Stimulated activated naive CD4-positive, alpha-beta T cell treated with Interleukin-2 at 50 U/mL for 16 hours (primary cell): ENCODE results near the gene AMOTL1.
"Not testable (repeated sequence)": the region's sequence is repeated elsewhere in the genome, so short reads cannot be mapped to it uniquely, and the experiment has no call there.

Experiments
- DNase-seq: peaks from one replicate; lab custom pipeline; 2025; lab: John Stamatoyannopoulos, UW

The AMOTL1 gene

DNA sequence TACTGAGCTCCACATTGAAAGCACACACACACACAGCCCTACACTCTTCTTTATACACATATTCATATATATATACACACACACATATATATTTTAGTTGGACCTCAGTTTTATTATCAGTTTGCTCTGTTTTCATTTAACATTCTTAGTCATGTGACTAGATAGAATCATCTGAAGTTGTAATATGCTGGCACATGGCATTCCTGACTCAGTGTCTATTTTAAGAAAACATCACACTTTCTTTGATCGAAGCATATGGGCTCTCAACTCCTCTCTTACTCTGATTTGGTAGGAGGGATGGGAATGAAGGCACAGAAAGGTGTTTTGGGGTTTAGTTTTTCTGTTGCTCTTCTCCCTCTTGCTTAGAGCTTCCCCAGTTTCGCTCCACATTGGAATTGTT is 24.8 kb downstream of the AMOTL1 start:
- no peak for DNase-seq

- DNase-seq = no peak
These were observed 25.7 kb downstream of the AMOTL1 start for GRCh38 chr11:94793822-94794221.

- DNase-seq = no peak
These were observed 26.4 kb downstream of the AMOTL1 start for GRCh38 chr11:94794287-94795168.

- no peak for DNase-seq
These were observed 27.5 kb downstream of the AMOTL1 start for GRCh38 chr11:94795476-94796189.

GRCh38 chr11:94796190-94796580 is 28.0 kb downstream of the AMOTL1 start:
- no peak for DNase-seq

DNA sequence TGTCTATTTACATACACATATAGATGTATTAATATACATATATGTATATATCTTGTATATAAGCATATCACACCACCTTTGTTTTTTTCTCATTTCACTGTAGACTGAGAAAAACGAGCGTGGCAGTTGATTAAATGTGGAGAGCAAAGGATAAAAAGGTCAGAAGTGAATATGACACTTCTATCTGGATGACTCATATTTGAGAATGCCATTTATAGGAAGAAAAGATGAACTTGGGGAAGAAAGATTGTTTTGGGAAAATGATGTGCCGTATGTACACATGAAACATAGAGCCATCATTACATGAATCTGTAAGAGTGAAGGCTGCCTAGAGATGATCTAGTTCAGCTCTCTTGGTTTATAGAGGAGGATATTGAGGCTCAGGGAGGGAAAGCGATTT is 28.7 kb downstream of the AMOTL1 start:
- no peak for DNase-seq

GRCh38 chr11:94799726-94800125 is 31.6 kb downstream of the AMOTL1 start:
- DNase-seq = no peak

- DNase-seq = no peak
These were observed 32.3 kb downstream of the AMOTL1 start for GRCh38 chr11:94800414-94800813.

DNA sequence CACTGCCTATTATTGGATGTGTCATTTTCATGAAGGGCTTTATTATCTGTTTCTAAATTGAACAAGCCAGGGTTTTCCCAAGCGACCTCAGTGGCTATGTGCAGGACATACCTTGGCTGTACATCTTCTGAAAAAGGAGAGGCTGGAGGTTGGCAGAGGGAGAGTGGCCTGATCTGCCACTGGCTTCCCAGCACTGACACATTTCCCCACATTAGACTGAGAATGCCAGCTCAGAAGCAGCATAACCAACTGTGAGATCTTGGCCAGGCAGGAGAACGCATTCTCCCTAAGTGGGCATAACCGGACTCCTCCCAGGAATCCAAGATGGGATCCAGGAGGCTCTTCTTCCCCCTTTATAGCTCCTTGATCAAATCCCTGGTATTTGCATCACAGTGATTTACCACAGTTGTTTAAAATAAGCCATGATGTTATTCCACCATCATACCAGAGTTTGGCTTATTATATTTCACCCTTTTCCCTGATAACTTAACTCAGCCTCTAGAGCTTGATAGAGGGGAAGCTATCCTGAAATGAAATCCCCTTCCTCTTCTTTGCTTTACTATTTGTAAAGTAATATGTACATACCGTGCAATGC is 33.8 kb downstream of the AMOTL1 start:
- DNase-seq = no peak

- no peak for DNase-seq
These were observed 34.3 kb downstream of the AMOTL1 start for GRCh38 chr11:94802501-94802900.

DNA sequence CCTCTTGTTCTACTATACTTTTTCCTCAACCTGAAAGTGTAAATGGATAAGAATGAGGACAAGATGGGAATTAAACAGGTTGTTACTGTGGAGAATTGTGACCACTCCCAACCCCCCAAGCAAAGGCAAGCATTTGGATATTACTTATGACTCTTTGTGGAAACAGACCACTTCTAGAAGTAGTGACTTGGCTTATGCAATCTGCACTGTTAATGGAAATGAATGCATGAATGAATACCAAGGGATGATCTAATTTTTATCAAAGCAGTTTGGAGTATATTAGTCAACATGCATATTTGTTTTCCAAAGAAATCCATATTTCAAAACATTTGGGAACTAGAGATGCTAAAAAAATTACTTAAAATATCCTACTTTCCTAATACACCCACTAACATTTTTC is 35.3 kb downstream of the AMOTL1 start:
- no peak for DNase-seq

DNA sequence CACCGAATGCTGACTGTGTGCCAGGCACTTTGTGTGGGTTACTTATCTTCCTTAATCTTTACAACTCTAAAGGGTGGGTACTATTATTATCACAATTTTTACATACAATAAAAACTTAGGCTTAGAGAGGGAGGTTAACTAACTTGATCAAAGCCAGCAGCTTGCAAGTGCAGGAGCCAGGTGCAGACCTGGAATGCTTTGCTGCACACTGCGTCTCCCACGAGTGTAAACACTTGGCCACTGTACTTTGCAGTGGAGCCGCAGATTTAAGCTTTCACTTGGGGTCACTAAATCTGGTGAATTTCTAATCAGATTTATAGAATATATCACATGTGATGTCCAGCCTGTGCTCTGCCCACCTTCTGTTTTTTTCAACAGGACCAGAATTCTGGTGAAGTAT is 36.7 kb downstream of the AMOTL1 start:
- DNase-seq = no peak

DNA sequence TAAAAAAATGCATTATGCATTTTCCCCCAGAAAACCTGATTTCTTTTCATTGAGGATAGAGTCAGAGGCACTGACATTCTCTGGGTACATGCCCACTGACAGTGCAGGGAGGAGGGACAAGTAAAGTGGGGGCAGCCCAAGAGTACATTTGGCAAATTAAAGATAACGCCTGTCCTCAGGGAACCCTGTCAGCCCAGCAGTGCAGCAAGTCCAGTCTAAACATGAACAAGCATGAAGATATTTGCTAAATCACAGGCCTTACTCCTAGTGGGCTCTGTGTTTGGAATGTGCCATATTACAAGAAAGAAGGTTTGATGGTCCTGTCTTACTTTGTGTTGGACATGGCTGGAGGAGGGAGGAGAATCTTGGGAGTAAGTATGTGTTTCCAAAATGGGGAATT is 37.9 kb downstream of the AMOTL1 start:
- DNase-seq = no peak

GRCh38 chr11:94806419-94806818 is 38.3 kb downstream of the AMOTL1 start:
- DNase-seq = no peak

GRCh38 chr11:94809251-94809650 is 41.1 kb downstream of the AMOTL1 start:
- no peak for DNase-seq

DNA sequence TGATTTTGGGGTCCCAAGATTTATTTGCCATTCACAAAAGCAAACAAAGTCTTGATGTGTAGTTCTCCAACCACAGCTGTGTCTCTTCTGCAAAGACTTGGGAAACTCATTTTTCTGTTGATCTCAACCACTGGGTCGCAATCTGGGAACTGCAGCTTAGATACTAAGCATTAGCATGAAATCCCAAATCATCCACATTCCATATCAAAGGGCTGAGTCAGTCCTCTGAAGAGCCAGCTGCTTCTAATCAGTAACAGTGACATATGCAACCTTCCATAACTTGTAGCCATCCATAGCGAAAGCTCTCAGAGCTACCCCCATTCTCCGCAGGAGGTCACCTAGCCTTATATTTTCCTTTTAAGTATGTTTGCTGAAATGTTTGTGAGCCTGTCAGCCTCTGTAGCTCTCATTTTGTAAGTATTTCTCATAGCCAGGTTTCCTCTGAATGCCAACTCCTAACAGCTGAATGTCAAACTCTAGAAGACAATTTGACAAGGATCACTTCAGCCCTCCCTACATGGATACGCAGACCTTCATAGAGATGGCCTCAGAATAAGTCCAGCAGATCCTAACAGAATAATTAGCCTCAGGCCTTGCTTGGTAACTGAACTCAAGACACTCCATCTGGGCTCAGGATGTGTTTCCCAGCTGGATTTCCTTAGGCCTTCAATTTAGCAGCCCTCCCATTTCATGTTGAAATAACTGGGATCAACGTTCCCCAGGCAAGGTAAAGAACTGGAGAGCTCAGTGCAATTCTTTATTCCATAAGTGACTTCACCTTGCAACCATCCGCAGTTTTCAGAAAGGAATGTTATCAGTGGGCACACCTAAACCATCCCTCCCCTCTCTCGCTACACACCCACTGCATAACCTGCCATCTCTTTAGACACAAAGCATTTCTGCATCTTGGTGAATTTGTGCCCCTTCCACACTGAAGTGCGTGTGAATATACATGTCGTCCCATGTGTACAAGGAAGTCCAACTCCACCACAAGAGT is 44.9 kb downstream of the AMOTL1 start:
- DNase-seq = not testable (repeated sequence)

DNA sequence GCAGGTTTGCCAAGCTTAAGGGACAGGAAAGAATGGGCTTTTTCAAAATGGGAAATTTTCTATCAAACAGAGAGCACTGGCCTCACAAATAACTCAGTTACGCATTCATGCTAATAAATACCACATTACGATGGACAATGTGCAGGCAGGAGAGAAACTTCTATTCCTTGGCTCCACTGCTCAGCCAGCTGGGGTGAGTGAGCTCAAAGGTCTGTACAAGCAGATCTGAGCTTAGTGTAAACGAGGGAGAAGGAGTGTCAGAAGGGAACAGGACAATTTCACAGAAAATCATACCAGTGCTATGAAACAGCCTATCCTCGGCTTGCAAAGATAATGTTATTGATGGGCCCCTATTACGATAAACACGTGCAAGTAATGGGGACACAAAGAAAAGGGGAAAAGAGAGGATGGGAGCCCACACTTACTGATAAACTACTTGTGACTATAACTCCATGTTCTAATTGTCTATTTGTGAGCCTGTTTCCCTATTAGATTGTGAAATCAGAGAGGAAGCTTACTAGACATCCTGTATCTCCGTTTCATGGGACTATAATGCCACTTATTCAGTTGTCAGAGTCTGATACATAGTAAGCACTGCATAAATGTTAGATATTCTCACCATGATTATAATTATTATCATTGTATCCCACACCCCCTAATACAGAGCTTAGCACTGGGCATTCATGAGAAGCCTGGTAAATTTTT is 46.3 kb downstream of the AMOTL1 start:
- no peak for DNase-seq

- DNase-seq = no peak
These were observed 47.7 kb downstream of the AMOTL1 start for GRCh38 chr11:94815705-94816344.

DNA sequence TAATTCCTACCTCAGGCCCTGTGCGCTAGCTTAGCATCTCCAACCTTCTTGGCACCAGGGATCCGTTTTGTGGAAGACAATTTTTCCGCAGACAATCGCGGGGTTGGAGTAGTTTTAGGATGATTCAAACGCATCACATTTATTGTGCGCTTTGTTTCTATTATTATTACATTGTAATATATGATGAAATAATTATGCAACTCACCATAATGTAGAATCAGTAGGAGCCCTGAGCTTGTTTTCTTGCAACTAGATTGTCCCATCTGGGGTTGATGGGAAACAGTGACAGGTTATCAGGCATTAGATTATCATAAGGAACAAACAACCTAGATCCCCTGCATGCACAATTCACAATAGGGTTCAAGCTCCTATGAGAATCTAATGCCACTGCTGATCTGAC is 52.3 kb downstream of the AMOTL1 start:
- no peak for DNase-seq

DNA sequence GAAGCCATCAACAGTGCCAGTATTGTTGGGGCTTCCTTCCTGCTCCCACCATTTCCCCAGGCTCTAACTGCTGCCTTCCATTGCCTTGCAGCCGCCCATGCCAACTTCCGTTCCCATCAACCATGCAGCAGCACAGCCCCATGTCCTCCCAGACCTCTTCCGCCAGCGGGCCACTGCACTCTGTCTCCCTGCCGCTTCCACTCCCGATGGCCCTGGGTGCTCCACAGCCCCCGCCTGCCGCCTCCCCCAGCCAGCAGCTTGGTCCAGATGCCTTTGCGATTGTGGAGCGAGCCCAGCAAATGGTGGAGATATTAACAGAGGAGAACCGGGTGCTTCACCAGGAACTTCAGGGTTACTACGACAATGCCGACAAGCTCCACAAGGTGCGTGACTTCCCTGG is 53.3 kb downstream of the AMOTL1 start:
- DNase-seq = no peak

GRCh38 chr11:94822080-94822479 is 53.9 kb downstream of the AMOTL1 start:
- no peak for DNase-seq
